Astrocyte (in vitro differentiated cells and primary cell): ENCODE data around the gene TRIM59. TPM values are rescaled to one million over a fixed set of nuclear protein-coding genes. Genes with fewer than 3 reads are reported as not detected.

ENCODE experiments used
- DNase-seq: peaks from one replicate; pipeline ENCODE4 v3.0.0-alpha.2; 2010; ENCODE audit warnings: low read depth
- FAIRE-seq: peaks from 2 replicates; lab custom pipeline; 2011; peaks lifted over from hg19 to GRCh38; lab: Jason Lieb, UNC
- H2AFZ ChIP-seq: 2 replicates; pipeline ENCODE4 v1.6.0; 2012; ENCODE audit warnings: low read depth, low read length, inconsistent platforms
- H3K27ac ChIP-seq: 2 replicates; pipeline ENCODE4 v1.5.1; 2011; ENCODE audit warnings: low read depth, low read length, inconsistent platforms
- H3K27me3 ChIP-seq: 2 replicates; pipeline ENCODE4 v1.6.0; 2011; ENCODE audit warnings: low read length, inconsistent platforms; ENCODE audit not compliant: insufficient read depth
- H3K36me3 ChIP-seq: 2 replicates; pipeline ENCODE4 v1.5.1; 2011; ENCODE audit warnings: low read length, inconsistent platforms; ENCODE audit not compliant: insufficient read depth
- H3K4me1 ChIP-seq: 2 replicates; pipeline ENCODE4 v1.5.1; 2011; ENCODE audit warnings: low read length, inconsistent platforms; ENCODE audit not compliant: insufficient read depth
- H3K4me2 ChIP-seq: 2 replicates; pipeline ENCODE4 v1.6.0; 2012; ENCODE audit warnings: low read length, inconsistent platforms
- H3K4me3 ChIP-seq: 2 replicates; pipeline ENCODE4 v1.5.1; 2011; ENCODE audit warnings: low read depth, mild to moderate bottlenecking, low read length, inconsistent platforms; ENCODE audit not compliant: insufficient read depth
- H3K79me2 ChIP-seq: 2 replicates; pipeline ENCODE4 v1.6.0; 2012; ENCODE audit warnings: mild to moderate bottlenecking, low read length, inconsistent platforms; ENCODE audit not compliant: insufficient read depth
- H3K9ac ChIP-seq: 2 replicates; pipeline ENCODE4 v1.6.0; 2012; ENCODE audit warnings: mild to moderate bottlenecking, low read length, inconsistent platforms
- H3K9me3 ChIP-seq: 2 replicates; pipeline ENCODE4 v1.5.1; 2012; ENCODE audit warnings: low read depth, mild to moderate bottlenecking, low read length, inconsistent platforms; ENCODE audit not compliant: insufficient read depth
- H4K20me1 ChIP-seq: 2 replicates; pipeline ENCODE4 v1.6.0; 2012; ENCODE audit warnings: low read length, inconsistent platforms; ENCODE audit not compliant: insufficient read depth
- H3K27ac Mint-ChIP-seq: one replicate; pipeline ENCODE4 v1.8.0; 2021; ENCODE audit warnings: mild to moderate bottlenecking, mixed read lengths; ENCODE audit not compliant: unreplicated experiment
- H3K27me3 Mint-ChIP-seq: one replicate; pipeline ENCODE4 v1.8.0; 2021; ENCODE audit warnings: low read depth, mixed read lengths; ENCODE audit not compliant: unreplicated experiment
- H3K36me3 Mint-ChIP-seq: one replicate; pipeline ENCODE4 v1.8.0; 2021; ENCODE audit warnings: low read depth, mixed read lengths; ENCODE audit not compliant: unreplicated experiment
- H3K4me1 Mint-ChIP-seq: one replicate; pipeline ENCODE4 v1.8.0; 2021; ENCODE audit warnings: low read depth, mixed read lengths; ENCODE audit not compliant: unreplicated experiment
- H3K4me3 Mint-ChIP-seq: one replicate; pipeline ENCODE4 v1.8.0; 2021; ENCODE audit warnings: mild to moderate bottlenecking, moderate library complexity, mixed read lengths; ENCODE audit not compliant: unreplicated experiment
- H3K9me3 Mint-ChIP-seq: one replicate; pipeline ENCODE4 v1.8.0; 2021; ENCODE audit warnings: mild to moderate bottlenecking, mixed read lengths; ENCODE audit not compliant: unreplicated experiment
- CTCF ChIP-seq: IDR thresholded peaks from 2 replicates; pipeline ENCODE4 v1.5.1; 2011; ENCODE audit warnings: low read depth, mild to moderate bottlenecking, inconsistent platforms, low read length, moderate library complexity; ENCODE audit not compliant: insufficient read depth
- EZH2 ChIP-seq: IDR thresholded peaks from 2 replicates; pipeline ENCODE4 v1.6.1; 2012; ENCODE audit warnings: mild to moderate bottlenecking, low read length, inconsistent platforms; ENCODE audit not compliant: insufficient read depth
- total RNA-seq: library from RNA; stranded (reverse); gene quantifications from 2 replicates; pipeline ENCODE4 v1.2.1, GENCODE V29; 2021

TRIM59 gene
- total RNA-seq, 1 donor from 2014 or later: 20.6 TPM

- no peak for FAIRE-seq
- Histone ChIP-seq H3K79me2 (peaks cover 58% of the 10 kb centered on the region), H3K36me3 (no peaks in the 10 kb centered on the region), H3K9ac (no peak overlapping the region), H3K4me2 (no peak overlapping the region), H3K9me3 (no peaks in the 10 kb centered on the region), H3K27me3 (no peaks in the 10 kb centered on the region), H3K4me1 (peaks cover 11% of the 10 kb centered on the region), H4K20me1 (no peaks in the 10 kb centered on the region), H3K4me3 (no peak overlapping the region), H2AFZ (no peak overlapping the region), H3K27ac (no peak overlapping the region)
- Mint-ChIP-seq H3K4me1 (peaks cover 5% of the 10 kb centered on the region), H3K27me3 (no peaks in the 10 kb centered on the region), H3K27ac (no peak overlapping the region), H3K4me3 (no peak overlapping the region), H3K36me3 (peaks cover 3% of the 10 kb centered on the region), H3K9me3 (no peaks in the 10 kb centered on the region)
- DNase-seq: no peak
- TF ChIP-seq CTCF: no peak
- TF ChIP-seq EZH2: no peak
Measured at GRCh38 chr3:160393346-160394008, 56.1 kb downstream of the TRIM59 start.

- Mint-ChIP-seq H3K27me3 (no peaks in the 10 kb centered on the region), H3K4me3 (no peak overlapping the region), H3K4me1 (peaks cover 5% of the 10 kb centered on the region), H3K9me3 (no peaks in the 10 kb centered on the region), H3K36me3 (peaks cover 3% of the 10 kb centered on the region), H3K27ac (no peak overlapping the region)
- FAIRE-seq (no peak), DNase-seq (no peak)
- TF ChIP-seq CTCF (no peak), EZH2 (no peak)
- Histone ChIP-seq H3K79me2 (peaks cover 53% of the 10 kb centered on the region), H3K4me3 (no peak overlapping the region), H4K20me1 (no peaks in the 10 kb centered on the region), H3K27me3 (no peaks in the 10 kb centered on the region), H3K9me3 (no peaks in the 10 kb centered on the region), H2AFZ (no peak overlapping the region), H3K4me1 (peaks cover 9% of the 10 kb centered on the region), H3K4me2 (no peak overlapping the region), H3K36me3 (no peaks in the 10 kb centered on the region), H3K27ac (no peak overlapping the region), H3K9ac (no peak overlapping the region)
Measured at GRCh38 chr3:160392798-160393197, 56.8 kb downstream of the TRIM59 start.

GRCh38 chr3:160390565-160391138, 58.9 kb downstream of the TRIM59 start:
- H3K4me3 Mint-ChIP-seq: no peak overlapping the region

More at GRCh38 chr3:160390565-160391138, 58.9 kb downstream of the TRIM59 start:
- Histone ChIP-seq H2AFZ (no peak overlapping the region), H3K4me2 (no peak overlapping the region), H3K36me3 (no peaks in the 10 kb centered on the region), H3K27ac (no peak overlapping the region), H3K4me3 (no peak overlapping the region), H3K4me1 (peaks cover 6% of the 10 kb centered on the region), H3K9me3 (no peaks in the 10 kb centered on the region), H4K20me1 (peaks cover 2% of the 10 kb centered on the region), H3K9ac (no peak overlapping the region), H3K27me3 (no peaks in the 10 kb centered on the region), H3K79me2 (peaks cover 50% of the 10 kb centered on the region)
- FAIRE-seq (no peak), DNase-seq (no peak)
- Mint-ChIP-seq H3K9me3 (peaks cover 3% of the 10 kb centered on the region), H3K4me1 (peaks cover 8% of the 10 kb centered on the region), H3K27ac (no peak overlapping the region), H3K36me3 (peaks cover 3% of the 10 kb centered on the region), H3K27me3 (no peaks in the 10 kb centered on the region)
- TF ChIP-seq CTCF (no peak), EZH2 (no peak)
